Measurements from ENCODE around the gene CLIP4. TPM values are rescaled to one million over a fixed set of nuclear protein-coding genes. Genes with fewer than 3 reads are reported as not detected.

Gene CLIP4
- total and polyA plus RNA-seq, 10 donors: 4.1 to 68.8 (median 28.2) TPM

DNA sequence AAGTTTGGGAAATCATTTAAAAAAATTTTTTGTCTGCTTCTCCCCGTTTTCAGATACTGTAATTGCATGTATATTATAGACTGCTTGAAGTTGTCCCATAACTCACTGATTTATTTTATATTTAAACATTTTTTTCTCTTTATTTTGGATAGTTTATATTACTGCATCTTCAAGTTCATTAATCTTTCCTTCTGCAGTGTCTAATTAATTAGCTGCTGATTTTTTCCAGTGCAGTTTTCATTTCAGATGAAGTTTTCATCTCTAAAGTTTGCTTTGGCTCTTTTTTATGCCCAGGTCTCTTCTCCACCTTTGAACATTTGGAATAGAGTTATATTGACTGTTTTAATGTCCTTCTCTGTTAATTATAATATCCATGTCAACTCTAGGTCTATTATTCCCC lies 9.3 kb downstream of the CLIP4 start:
- TF ChIP-seq, protein P1, sequence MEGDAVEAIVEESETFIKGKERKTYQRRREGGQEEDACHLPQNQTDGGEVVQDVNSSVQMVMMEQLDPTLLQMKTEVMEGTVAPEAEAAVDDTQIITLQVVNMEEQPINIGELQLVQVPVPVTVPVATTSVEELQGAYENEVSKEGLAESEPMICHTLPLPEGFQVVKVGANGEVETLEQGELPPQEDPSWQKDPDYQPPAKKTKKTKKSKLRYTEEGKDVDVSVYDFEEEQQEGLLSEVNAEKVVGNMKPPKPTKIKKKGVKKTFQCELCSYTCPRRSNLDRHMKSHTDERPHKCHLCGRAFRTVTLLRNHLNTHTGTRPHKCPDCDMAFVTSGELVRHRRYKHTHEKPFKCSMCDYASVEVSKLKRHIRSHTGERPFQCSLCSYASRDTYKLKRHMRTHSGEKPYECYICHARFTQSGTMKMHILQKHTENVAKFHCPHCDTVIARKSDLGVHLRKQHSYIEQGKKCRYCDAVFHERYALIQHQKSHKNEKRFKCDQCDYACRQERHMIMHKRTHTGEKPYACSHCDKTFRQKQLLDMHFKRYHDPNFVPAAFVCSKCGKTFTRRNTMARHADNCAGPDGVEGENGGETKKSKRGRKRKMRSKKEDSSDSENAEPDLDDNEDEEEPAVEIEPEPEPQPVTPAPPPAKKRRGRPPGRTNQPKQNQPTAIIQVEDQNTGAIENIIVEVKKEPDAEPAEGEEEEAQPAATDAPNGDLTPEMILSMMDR (IDR thresholded peaks at IDR 0.05 in 8 of 11, conservative IDR thresholded peaks at IDR 0.05 in 3 of 11): no peak
- TF ChIP-seq POLR2A (IDR thresholded peaks at IDR 0.05) (no peak), POLR2AphosphoS5 (IDR thresholded peaks at IDR 0.05) (no peak)
- 83 to 94% (median 89%) methylated on average over 1 of the region's 1 CpG for WGBS, 5 donors
- no peaks in the 10 kb centered on the region for H3K27me3 ChIP-seq (replicated peaks in 1 of 7)
- H3K4me1 ChIP-seq: peaks cover 0 to 10% (median 0%) of the 10 kb centered on the region in 6 donors
- intact Hi-C loops (cut with DNase I; ENCODE audit: low total_unique reads): no loop called here
- H3K27ac ChIP-seq: no peak overlapping the region
- H3K9me3 ChIP-seq: peaks cover 0 to 24% (median 17%) of the 10 kb centered on the region in 8 donors
- no peak for DNase-seq
- peaks cover 0 to 40% (median 0%) of the 10 kb centered on the region in 6 donors for H3K36me3 ChIP-seq
- no peak overlapping the region for H3K4me3 ChIP-seq

DNA sequence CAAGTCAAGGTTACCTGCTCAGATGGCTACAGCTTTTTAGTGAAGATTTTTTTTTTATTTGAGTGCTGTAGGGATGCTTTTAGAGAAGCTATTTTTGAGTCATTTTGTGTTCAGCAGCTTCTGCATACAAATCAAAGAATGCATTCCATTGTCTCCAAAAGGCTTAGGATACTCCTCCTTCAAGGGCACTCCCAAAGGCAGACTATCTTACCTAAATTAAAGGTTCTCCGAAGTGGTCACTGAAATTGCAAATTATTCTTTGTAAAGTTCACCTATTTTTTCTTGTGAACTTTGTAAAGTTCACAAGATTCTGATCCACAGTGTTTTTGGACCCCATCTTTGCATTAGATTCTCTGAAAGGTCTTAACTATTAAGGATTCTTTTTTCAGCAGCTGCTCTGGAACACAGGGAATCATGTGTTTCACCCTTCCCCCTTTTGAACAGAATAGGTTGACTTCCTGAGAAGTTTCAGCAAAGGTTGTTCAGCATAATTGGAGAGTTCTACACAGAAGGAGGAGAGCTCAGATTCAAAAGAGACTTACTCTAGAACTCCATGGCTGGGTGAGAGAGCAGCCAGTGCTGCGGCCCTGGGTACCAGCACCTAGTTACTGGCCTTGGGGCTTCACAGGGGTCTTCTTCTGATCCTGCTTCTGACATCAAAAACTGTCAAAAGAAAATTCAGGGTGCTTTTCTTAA lies 14.5 kb downstream of the CLIP4 start:
- TF ChIP-seq, protein P1 (IDR thresholded peaks at IDR 0.05 in 8 of 11, conservative IDR thresholded peaks at IDR 0.05 in 3 of 11): no peak
- TF ChIP-seq POLR2A (IDR thresholded peaks at IDR 0.05) (no peak), POLR2AphosphoS5 (IDR thresholded peaks at IDR 0.05) (no peak)
- WGBS, 5 donors: 50 to 90% (median 71%) methylated on average over 2 of the region's 2 CpGs
- Histone ChIP-seq H3K36me3 (peaks cover 0 to 52% (median 11%) of the 10 kb centered on the region in 6 donors), H3K27me3 (replicated peaks in 1 of 7) (no peaks in the 10 kb centered on the region), H3K27ac (no peak overlapping the region), H3K9me3 (peaks cover 0 to 5% (median 2%) of the 10 kb centered on the region in 8 donors), H3K4me3 (no peak overlapping the region), H3K4me1 (peaks cover 0 to 12% (median 0%) of the 10 kb centered on the region in 6 donors)
- no peak for DNase-seq
- intact Hi-C loops (cut with DNase I; ENCODE audit: low total_unique reads): no loop called here

DNA sequence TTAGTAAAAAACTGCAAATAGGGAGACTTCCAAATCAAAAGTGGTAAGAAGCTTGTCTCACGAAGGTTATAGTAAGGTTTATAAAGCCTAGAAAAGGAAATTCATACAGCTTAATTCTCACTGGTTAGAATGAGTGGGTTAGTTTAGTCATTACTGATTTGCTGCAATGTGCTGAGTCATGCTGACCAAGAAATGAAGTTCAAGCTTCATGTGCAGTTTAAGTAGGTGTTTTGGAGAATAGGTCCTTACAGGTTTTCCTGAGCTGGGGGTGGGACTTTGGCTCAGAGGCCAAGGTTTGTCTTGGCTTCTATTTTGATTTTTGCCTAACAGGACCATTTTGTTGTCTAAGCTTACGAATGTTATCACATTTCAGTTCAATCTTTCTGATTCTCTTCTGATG lies 15.1 kb downstream of the CLIP4 start:
- TF ChIP-seq, protein P1 (IDR thresholded peaks at IDR 0.05 in 8 of 11, conservative IDR thresholded peaks at IDR 0.05 in 3 of 11): no peak
- TF ChIP-seq POLR2AphosphoS5 (IDR thresholded peaks at IDR 0.05) (no peak), POLR2A (IDR thresholded peaks at IDR 0.05) (no peak)
- Histone ChIP-seq H3K4me1 (peaks cover 0 to 12% (median 0%) of the 10 kb centered on the region in 6 donors), H3K4me3 (no peak overlapping the region), H3K36me3 (peaks cover 0 to 48% (median 11%) of the 10 kb centered on the region in 6 donors), H3K27me3 (replicated peaks in 1 of 7) (no peaks in the 10 kb centered on the region), H3K27ac (no peak overlapping the region), H3K9me3 (no peaks in the 10 kb centered on the region)
- intact Hi-C loops (cut with DNase I; ENCODE audit: low total_unique reads): no loop called here
- DNase-seq: no peak
- WGBS, 5 donors: 64 to 75% (median 72%) methylated on average over 2 of the region's 2 CpGs

DNA sequence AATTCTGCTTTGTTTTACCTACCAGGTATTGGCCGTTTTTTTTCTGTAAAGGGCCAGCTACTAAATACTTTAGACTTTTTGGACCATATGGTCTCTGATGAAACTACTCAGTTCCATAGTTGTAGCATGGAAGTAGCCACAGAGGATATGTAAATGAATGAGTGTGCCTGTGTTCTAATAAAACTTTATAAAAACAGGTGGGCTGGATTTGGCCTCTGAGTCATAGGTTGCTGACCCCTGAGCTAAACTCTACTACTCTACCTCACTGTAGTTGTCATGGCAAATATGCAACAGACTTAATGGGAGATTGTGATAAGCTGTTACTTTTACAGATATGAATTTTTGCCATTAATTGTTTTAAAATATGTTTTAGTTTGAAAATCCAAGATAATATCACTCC lies 19.7 kb downstream of the CLIP4 start:
- Histone ChIP-seq H3K27ac (no peak overlapping the region), H3K4me1 (peaks cover 0 to 6% (median 0%) of the 10 kb centered on the region in 6 donors), H3K4me3 (no peak overlapping the region), H3K9me3 (peaks cover 0 to 10% (median 3%) of the 10 kb centered on the region in 8 donors), H3K27me3 (replicated peaks in 1 of 7) (no peaks in the 10 kb centered on the region), H3K36me3 (peaks cover 0 to 75% (median 16%) of the 10 kb centered on the region in 6 donors)
- intact Hi-C loops (cut with DNase I; ENCODE audit: low total_unique reads): no loop called here
- TF ChIP-seq POLR2A (IDR thresholded peaks at IDR 0.05): no peak
- TF ChIP-seq, protein P1 (IDR thresholded peaks at IDR 0.05 in 8 of 11, conservative IDR thresholded peaks at IDR 0.05 in 3 of 11): no peak
- no peak for TF ChIP-seq POLR2AphosphoS5 (IDR thresholded peaks at IDR 0.05)
- DNase-seq: no peak
- WGBS, 5 donors: 84 to 93% (median 92%) methylated on average over 1 of the region's 1 CpG
